ENCODE data around the gene SBK3.

DNA sequence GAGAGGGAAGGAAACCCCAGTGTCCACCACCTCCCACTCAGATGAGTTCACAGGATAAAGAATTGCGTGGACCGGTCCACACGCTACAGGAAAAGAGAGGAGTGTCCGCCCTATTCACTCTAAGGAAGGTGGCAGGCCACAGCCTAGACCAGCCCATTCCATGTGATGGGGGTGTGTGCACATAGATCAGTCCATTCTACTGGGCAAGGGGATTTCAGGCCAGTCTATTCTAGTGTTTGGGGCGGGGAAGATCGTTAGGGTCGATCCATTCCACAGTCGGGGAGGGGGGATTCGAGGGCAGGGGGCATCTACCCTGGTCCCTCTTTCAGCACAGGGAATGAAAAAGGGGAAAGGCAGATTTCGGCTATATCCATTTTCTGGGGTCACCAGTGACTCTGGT lies 46.2 kb upstream of the SBK3 start:
- TF ChIP-seq, protein P1, sequence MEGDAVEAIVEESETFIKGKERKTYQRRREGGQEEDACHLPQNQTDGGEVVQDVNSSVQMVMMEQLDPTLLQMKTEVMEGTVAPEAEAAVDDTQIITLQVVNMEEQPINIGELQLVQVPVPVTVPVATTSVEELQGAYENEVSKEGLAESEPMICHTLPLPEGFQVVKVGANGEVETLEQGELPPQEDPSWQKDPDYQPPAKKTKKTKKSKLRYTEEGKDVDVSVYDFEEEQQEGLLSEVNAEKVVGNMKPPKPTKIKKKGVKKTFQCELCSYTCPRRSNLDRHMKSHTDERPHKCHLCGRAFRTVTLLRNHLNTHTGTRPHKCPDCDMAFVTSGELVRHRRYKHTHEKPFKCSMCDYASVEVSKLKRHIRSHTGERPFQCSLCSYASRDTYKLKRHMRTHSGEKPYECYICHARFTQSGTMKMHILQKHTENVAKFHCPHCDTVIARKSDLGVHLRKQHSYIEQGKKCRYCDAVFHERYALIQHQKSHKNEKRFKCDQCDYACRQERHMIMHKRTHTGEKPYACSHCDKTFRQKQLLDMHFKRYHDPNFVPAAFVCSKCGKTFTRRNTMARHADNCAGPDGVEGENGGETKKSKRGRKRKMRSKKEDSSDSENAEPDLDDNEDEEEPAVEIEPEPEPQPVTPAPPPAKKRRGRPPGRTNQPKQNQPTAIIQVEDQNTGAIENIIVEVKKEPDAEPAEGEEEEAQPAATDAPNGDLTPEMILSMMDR (IDR thresholded peaks at IDR 0.05), result no peak
- no peak for TF ChIP-seq POLR2A (IDR thresholded peaks at IDR 0.05)

Measured in suprapubic skin (tissue), 3 donors.